ENCODE measurements around the gene GRK3.

- TF ChIP-seq CTCF (conservative IDR thresholded peaks at IDR 0.05 in 1 of 2, IDR thresholded peaks at IDR 0.05 in 1 of 2; ENCODE audit: extremely low read depth in 1 of 2, insufficient read depth in 1 of 2, low read depth in 1 of 2, low read length in 2 of 2) (no peak), EZH2 (IDR thresholded peaks at IDR 0.05; ENCODE audit: borderline replicate concordance, low read length) (no peak)
These were observed 158.2 kb downstream of the GRK3 start for GRCh38 chr22:25722626-25723025.

All from mammary epithelial cell (primary cell).